Activated naive CD4-positive, alpha-beta T cell treated with anti-CD3 and anti-CD28 coated beads, Interleukin-2, amount 10 ng/mL, durations not matched to agents 7 days and 5 days (primary cell): Measurements from ENCODE around the gene PLPP3.

ENCODE experiments used
- CTCF ChIA-PET: fragments of 350-600 bp; sonication (Branson Sonifier 250); formaldehyde crosslinking; loops from one replicate; lab custom pipeline; 2021; ENCODE audit warnings: antibody characterized with exemption; lab: Charles Lee
- DNase-seq: peaks from one replicate; pipeline ENCODE4 v3.0.0-alpha.2; 2020
- H3K27ac Mint-ChIP-seq: one replicate; pipeline ENCODE4 v1.8.0; 2021; ENCODE audit warnings: mild to moderate bottlenecking, moderate library complexity, mixed read lengths
- H3K27me3 Mint-ChIP-seq: one replicate; pipeline ENCODE4 v1.8.0; 2021; ENCODE audit warnings: mild to moderate bottlenecking, mixed read lengths
- H3K36me3 Mint-ChIP-seq: one replicate; pipeline ENCODE4 v1.8.0; 2021; ENCODE audit warnings: mixed read lengths
- H3K4me1 Mint-ChIP-seq: one replicate; pipeline ENCODE4 v1.8.0; 2021; ENCODE audit warnings: mixed read lengths
- H3K4me3 Mint-ChIP-seq: one replicate; pipeline ENCODE4 v1.8.0; 2021; ENCODE audit warnings: mild to moderate bottlenecking, moderate library complexity, mixed read lengths
- H3K9me3 Mint-ChIP-seq: one replicate; pipeline ENCODE4 v1.8.0; 2021; ENCODE audit warnings: mixed read lengths

PLPP3 gene

DNA sequence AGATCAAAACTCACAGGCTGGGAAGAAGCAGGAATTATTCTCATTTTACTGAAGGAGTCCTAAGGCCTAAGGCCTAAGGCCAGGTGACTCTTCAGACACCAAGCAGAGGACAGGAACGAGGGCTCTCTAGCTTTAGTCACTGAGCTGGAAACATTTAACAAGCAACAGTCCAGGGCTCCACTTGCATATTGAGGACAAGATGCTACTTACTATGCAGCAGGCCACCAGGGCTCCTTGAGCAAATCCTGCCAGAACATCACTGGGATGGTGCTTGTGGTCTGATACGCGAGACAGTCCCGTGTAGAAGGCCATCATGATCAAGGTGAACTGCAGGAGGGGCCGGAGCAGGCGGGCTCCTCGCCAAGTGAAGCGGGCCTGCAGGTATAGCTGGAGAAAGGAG, 67.6 kb downstream of the PLPP3 start:
- H3K4me1 Mint-ChIP-seq = no peaks in the 10 kb centered on the region
- H3K27ac Mint-ChIP-seq = no peak overlapping the region
- no peaks in the 10 kb centered on the region for H3K36me3 Mint-ChIP-seq
- CTCF ChIA-PET = no interaction called here
- H3K9me3 Mint-ChIP-seq = no peaks in the 10 kb centered on the region
- no peaks in the 10 kb centered on the region for H3K27me3 Mint-ChIP-seq
- no peak for DNase-seq
- H3K4me3 Mint-ChIP-seq = no peak overlapping the region

DNA sequence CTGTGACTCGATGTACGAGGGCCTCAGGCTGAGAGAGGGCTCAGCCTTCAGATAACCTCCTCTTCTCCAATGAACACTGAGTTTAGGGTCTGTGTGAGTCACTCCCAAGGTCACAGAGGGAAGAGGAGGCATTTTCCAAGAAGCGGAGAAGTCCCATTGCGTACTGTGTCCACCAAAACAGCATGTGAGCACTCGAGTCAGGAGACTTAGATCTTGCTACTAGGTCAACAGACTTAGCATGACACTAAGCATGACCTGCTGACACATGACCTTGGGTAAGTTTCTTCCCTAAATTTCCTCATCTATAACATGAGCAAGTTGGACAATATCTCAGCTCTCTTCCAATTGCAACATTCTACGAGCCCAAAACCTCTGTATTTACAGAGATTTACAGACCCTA, 68.0 kb downstream of the PLPP3 start:
- CTCF ChIA-PET = no interaction called here
- no peaks in the 10 kb centered on the region for H3K9me3 Mint-ChIP-seq
- H3K4me1 Mint-ChIP-seq = no peaks in the 10 kb centered on the region
- no peak for DNase-seq
- no peak overlapping the region for H3K4me3 Mint-ChIP-seq
- H3K27me3 Mint-ChIP-seq = no peaks in the 10 kb centered on the region
- H3K36me3 Mint-ChIP-seq = no peaks in the 10 kb centered on the region
- H3K27ac Mint-ChIP-seq = no peak overlapping the region

- Mint-ChIP-seq H3K27ac (no peak overlapping the region), H3K4me1 (no peaks in the 10 kb centered on the region), H3K4me3 (no peak overlapping the region), H3K9me3 (no peaks in the 10 kb centered on the region), H3K36me3 (no peaks in the 10 kb centered on the region), H3K27me3 (no peaks in the 10 kb centered on the region)
- no peak for DNase-seq
- CTCF ChIA-PET = no interaction called here
Observed at GRCh38 chr1:56510642-56511021, 68.7 kb downstream of the PLPP3 start.

DNA sequence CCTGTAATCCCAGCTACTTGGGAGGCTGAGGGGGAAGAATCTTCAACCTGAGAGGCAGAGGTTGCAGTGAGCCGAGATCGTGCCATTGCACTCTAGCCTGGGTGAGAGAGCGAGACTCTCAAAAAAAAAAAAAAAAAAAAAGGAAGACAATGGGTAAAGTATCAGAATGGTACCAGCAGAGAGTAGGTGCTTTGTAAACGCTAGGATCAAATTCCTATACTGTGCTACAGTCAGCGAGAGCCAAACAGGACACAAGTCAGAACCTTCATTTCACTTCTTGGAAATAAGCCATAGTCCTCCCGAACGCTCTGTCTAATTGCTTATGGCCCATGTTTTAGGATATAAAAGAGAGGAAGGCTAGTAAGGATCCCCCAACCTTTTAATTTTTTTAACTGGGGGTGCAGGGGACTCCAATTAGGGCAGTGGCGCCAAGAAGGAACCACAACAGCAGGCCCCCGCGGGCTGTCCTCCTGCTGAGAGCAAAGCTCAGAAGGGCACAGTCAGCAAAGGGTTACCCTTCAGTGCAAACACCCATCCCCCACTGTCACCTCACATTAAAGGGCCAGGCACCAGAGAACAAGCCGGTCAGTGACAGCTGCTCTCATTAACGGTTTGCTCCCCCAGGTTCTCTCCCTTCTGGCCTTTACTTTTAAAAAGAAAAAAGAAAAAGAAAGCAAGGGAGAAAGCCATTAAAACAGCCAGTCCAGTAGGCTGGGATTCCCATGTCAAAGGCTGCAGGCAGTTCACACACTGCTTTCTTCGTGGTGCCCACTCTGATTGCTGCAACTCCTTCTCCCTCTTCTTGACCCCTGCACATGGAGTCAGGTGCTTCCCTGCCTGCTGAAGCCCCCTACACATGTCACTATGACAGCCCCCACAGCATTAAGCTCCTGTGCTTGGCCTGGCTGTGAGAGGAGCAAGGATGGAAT, 69.4 kb downstream of the PLPP3 start:
- Mint-ChIP-seq H3K27me3 (no peaks in the 10 kb centered on the region), H3K4me3 (no peak overlapping the region), H3K36me3 (no peaks in the 10 kb centered on the region), H3K9me3 (no peaks in the 10 kb centered on the region), H3K27ac (no peak overlapping the region), H3K4me1 (no peaks in the 10 kb centered on the region)
- CTCF ChIA-PET = no interaction called here
- DNase-seq = no peak

DNA sequence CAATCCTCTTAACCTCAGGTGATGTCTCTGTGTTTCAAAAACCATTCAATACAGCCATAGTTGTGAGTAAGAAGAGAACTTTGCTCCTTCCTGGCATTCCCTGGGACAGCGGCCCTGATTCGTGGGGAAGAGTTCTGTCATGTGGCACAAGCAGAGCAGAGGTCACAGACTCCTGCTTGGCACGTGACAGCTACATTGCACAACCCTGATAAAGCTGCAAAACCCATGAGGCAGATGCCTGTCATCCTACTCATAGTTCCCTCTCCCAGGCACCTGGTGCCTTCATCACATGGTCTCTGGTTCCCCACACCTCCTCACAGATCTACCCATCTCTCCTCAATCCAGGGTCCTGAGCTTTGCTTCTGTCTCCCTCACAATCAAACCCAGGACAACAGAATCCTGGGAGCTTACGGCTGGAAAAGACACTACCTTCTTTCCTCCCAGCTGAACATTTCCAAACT, 70.8 kb downstream of the PLPP3 start:
- Mint-ChIP-seq H3K9me3 (no peaks in the 10 kb centered on the region), H3K27me3 (no peaks in the 10 kb centered on the region), H3K27ac (no peak overlapping the region), H3K4me3 (no peak overlapping the region), H3K4me1 (no peaks in the 10 kb centered on the region), H3K36me3 (no peaks in the 10 kb centered on the region)
- CTCF ChIA-PET = no interaction called here
- DNase-seq = no peak

GRCh38 chr1:56507925-56508522, 71.3 kb downstream of the PLPP3 start:
- H3K27me3 Mint-ChIP-seq = no peaks in the 10 kb centered on the region

GRCh38 chr1:56506951-56507491, 72.3 kb downstream of the PLPP3 start:
- CTCF ChIA-PET = no interaction called here
- no peaks in the 10 kb centered on the region for H3K9me3 Mint-ChIP-seq
- no peaks in the 10 kb centered on the region for H3K36me3 Mint-ChIP-seq
- no peak overlapping the region for H3K4me3 Mint-ChIP-seq
- DNase-seq = no peak
- no peaks in the 10 kb centered on the region for H3K27me3 Mint-ChIP-seq
- H3K4me1 Mint-ChIP-seq = no peaks in the 10 kb centered on the region
- H3K27ac Mint-ChIP-seq = no peak overlapping the region

More at GRCh38 chr1:56507925-56508522, 71.3 kb downstream of the PLPP3 start:
- no peak for DNase-seq
- H3K4me1 Mint-ChIP-seq = no peaks in the 10 kb centered on the region
- no peaks in the 10 kb centered on the region for H3K9me3 Mint-ChIP-seq
- no peak overlapping the region for H3K27ac Mint-ChIP-seq
- H3K4me3 Mint-ChIP-seq = no peak overlapping the region
- CTCF ChIA-PET = no interaction called here
- no peaks in the 10 kb centered on the region for H3K36me3 Mint-ChIP-seq

GRCh38 chr1:56505792-56506743, 73.3 kb downstream of the PLPP3 start:
- Mint-ChIP-seq H3K36me3 (no peaks in the 10 kb centered on the region), H3K9me3 (no peaks in the 10 kb centered on the region), H3K27me3 (no peaks in the 10 kb centered on the region), H3K4me1 (no peaks in the 10 kb centered on the region), H3K4me3 (no peak overlapping the region), H3K27ac (no peak overlapping the region)
- CTCF ChIA-PET = no interaction called here
- DNase-seq = no peak

- Mint-ChIP-seq H3K9me3 (no peaks in the 10 kb centered on the region), H3K4me3 (no peak overlapping the region), H3K36me3 (no peaks in the 10 kb centered on the region), H3K27ac (no peak overlapping the region), H3K4me1 (no peaks in the 10 kb centered on the region), H3K27me3 (no peaks in the 10 kb centered on the region)
- CTCF ChIA-PET = no interaction called here
- DNase-seq = no peak
Observed at GRCh38 chr1:56502700-56503245, 76.6 kb downstream of the PLPP3 start.

- no peaks in the 10 kb centered on the region for H3K4me1 Mint-ChIP-seq
- H3K36me3 Mint-ChIP-seq = no peaks in the 10 kb centered on the region
- no peak for DNase-seq
- H3K27me3 Mint-ChIP-seq = no peaks in the 10 kb centered on the region
- CTCF ChIA-PET = no interaction called here
- H3K9me3 Mint-ChIP-seq = no peaks in the 10 kb centered on the region
- H3K27ac Mint-ChIP-seq = no peak overlapping the region
- H3K4me3 Mint-ChIP-seq = no peak overlapping the region
Observed at GRCh38 chr1:56501888-56502287, 77.5 kb downstream of the PLPP3 start.

- no peak for DNase-seq
- H3K4me3 Mint-ChIP-seq = no peak overlapping the region
- no peaks in the 10 kb centered on the region for H3K4me1 Mint-ChIP-seq
- H3K27ac Mint-ChIP-seq = no peak overlapping the region
- no peaks in the 10 kb centered on the region for H3K9me3 Mint-ChIP-seq
- H3K36me3 Mint-ChIP-seq = no peaks in the 10 kb centered on the region
- H3K27me3 Mint-ChIP-seq = no peaks in the 10 kb centered on the region
- CTCF ChIA-PET = no interaction called here
Observed at GRCh38 chr1:56501426-56501825, 77.9 kb downstream of the PLPP3 start.

DNA sequence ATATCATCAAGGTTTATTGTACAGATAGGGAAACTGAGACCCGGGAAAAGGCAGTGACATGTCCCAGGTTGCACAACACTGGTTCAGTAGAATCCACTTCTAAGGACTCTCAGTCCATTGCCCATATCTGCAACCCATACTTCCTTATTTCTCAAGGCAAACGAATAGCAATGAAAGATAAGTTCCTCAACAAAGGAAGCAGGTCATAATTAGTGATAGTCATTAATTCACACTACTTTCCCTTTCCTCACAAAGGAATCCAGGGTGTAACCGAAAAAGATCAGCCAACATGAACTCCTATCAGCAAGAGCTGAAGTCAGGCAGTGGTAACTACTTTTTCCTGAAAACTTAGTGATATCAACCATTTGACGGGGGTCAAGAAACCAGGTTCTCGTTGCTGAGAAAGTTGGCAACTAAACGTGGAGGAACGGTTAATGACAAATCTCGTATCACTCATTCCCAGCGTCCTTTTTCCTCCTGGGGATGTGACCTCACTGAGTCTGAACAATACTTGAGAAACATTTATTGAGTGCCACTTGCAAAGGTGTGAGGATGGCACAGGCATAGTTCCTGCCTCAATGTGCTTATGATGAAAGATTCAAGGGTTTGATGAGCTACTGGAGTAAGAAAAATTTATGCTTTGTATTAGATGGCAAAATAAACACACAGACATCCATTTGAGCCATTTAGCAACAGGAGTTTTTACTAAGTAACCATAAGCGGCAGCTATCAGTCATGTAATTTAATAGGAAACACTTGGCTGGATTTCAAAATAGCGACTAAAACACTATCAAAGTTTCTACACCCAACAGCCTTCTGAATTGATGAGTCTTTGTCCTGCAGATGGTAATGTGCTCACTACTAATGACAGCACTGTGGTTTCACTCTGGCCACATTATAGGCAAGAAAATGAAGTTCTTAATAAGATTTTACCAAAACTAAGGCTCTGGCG, 82.3 kb downstream of the PLPP3 start:
- no peaks in the 10 kb centered on the region for H3K9me3 Mint-ChIP-seq
- DNase-seq = no peak
- CTCF ChIA-PET = no interaction called here
- no peaks in the 10 kb centered on the region for H3K27me3 Mint-ChIP-seq
- no peaks in the 10 kb centered on the region for H3K4me1 Mint-ChIP-seq
- no peak overlapping the region for H3K4me3 Mint-ChIP-seq
- H3K36me3 Mint-ChIP-seq = no peaks in the 10 kb centered on the region
- H3K27ac Mint-ChIP-seq = no peak overlapping the region

DNA sequence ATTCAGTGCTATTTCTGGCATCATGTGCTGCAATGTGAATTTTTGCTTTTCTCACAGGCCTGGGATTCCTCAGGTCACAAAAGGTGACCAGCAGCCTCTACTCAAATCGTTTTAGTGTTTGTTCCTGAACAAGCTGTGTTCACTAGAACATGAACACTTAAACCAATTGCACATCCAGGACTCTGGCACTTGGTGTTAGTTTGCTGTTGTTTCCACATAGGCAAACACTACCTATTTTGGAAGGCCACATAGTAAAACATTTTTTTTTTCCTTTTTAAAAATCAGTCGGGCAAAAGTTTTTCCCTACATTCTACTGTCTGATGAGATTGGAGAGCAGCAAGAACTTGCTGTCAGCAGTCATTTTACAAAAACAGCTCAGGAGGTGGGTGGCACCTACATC, 83.2 kb downstream of the PLPP3 start:
- CTCF ChIA-PET = no interaction called here
- peaks cover 2% of the 10 kb centered on the region for H3K9me3 Mint-ChIP-seq
- H3K4me1 Mint-ChIP-seq = no peaks in the 10 kb centered on the region
- no peaks in the 10 kb centered on the region for H3K27me3 Mint-ChIP-seq
- no peak overlapping the region for H3K27ac Mint-ChIP-seq
- DNase-seq = no peak
- H3K4me3 Mint-ChIP-seq = no peak overlapping the region
- no peaks in the 10 kb centered on the region for H3K36me3 Mint-ChIP-seq
